Breast epithelium (tissue), 4 donors: ENCODE measurements around the gene DCLRE1C. TPM values are rescaled to one million over a fixed set of nuclear protein-coding genes. Genes with fewer than 3 reads are reported as not detected.

Experiments
- DNase-seq, 2 donors: peaks; one replicate each; pipeline ENCODE4 v3.0.0-alpha.2; 2019; ENCODE audit warnings: low spot score in 2 of 2
- H3K27ac ChIP-seq, 2 donors: fragments of 200-600 bp; sonication (generic) in 1 of 2; one replicate each; pipeline ENCODE4 v1.5.1; 2016 to 2019; ENCODE audit warnings: mild to moderate bottlenecking in 1 of 2
- H3K27me3 ChIP-seq, 2 donors: fragments of 200-600 bp; sonication (generic) in 1 of 2; one replicate each; pipeline versions ENCODE4 v1.5.1 to v1.6.0; 2017 to 2019; ENCODE audit warnings: control low read depth in 1 of 2, mild to moderate bottlenecking in 1 of 2
- H3K36me3 ChIP-seq: fragments of 200-600 bp; one replicate; pipeline ENCODE4 v1.5.1; 2019
- H3K4me1 ChIP-seq, 2 donors: fragments of 200-600 bp; sonication (generic); one replicate each; pipeline ENCODE4 v1.5.1; 2016 to 2019; ENCODE audit warnings: control low read depth in 1 of 2
- H3K4me3 ChIP-seq, 3 donors: fragments of 200-600 bp; sonication (generic); 1 replicate in 2 of 3; 2 replicates in 1 of 3; pipeline ENCODE4 v1.5.1; 2016 to 2019; ENCODE audit warnings: mild to moderate bottlenecking in 3 of 3, moderate library complexity in 2 of 3
- H3K9me3 ChIP-seq, 2 donors: fragments of 200-600 bp; sonication (generic) in 1 of 2; one replicate each; pipeline ENCODE4 v1.5.1; 2016 to 2019; ENCODE audit warnings: control low read depth in 1 of 2
- CTCF ChIP-seq, 3 donors: fragments of 450-650 bp; IDR thresholded peaks; one replicate each; pipeline ENCODE4 v1.5.1; 2016 to 2017; ENCODE audit warnings: antibody characterized with exemption in 3 of 3, mild to moderate bottlenecking in 3 of 3, moderate library complexity in 3 of 3
- POLR2A ChIP-seq: fragments of 450-650 bp; IDR thresholded peaks from one replicate; pipeline ENCODE4 v1.6.1; 2016; ENCODE audit warnings: antibody characterized with exemption, mild to moderate bottlenecking, moderate library complexity
- POLR2AphosphoS5 ChIP-seq, 3 donors: sonication (generic); formaldehyde crosslinking; IDR thresholded peaks; one replicate each; pipeline ENCODE4 v1.6.1; 2017; ENCODE audit warnings: antibody characterized with exemption in 3 of 3
- intact Hi-C: fragments of 100-400 bp; cut with DNase I; formaldehyde crosslinking; loops from one replicate; pipeline ENCODE4 v1.15.1; 2023; ENCODE audit warnings: low total_unique reads
- total RNA-seq, 3 donors: library from RNA; depleted of rRNA; stranded (reverse); fragments of >200 nt; gene quantifications; one replicate each; pipeline ENCODE4 v1.1.0, GENCODE V29; 2016

DCLRE1C gene
- total RNA-seq, 3 donors from 2014 or later: 8.3 to 21.2 (median 10.8) TPM

GRCh38 chr10:14860791-14861190 is 93.1 kb downstream of the DCLRE1C start:
- Histone ChIP-seq H3K9me3 (no peaks in the 10 kb centered on the region), H3K4me1 (no peaks in the 10 kb centered on the region), H3K27ac (no peak overlapping the region), H3K36me3 (no peaks in the 10 kb centered on the region), H3K4me3 (no peak overlapping the region), H3K27me3 (no peaks in the 10 kb centered on the region)
- intact Hi-C loops: no loop called here
- TF ChIP-seq POLR2AphosphoS5 (IDR thresholded peaks at IDR 0.05): no peak
- no peak for TF ChIP-seq CTCF (IDR thresholded peaks at IDR 0.05)
- no peak for TF ChIP-seq POLR2A
- DNase-seq: no peak

GRCh38 chr10:14859775-14860174 is 94.1 kb downstream of the DCLRE1C start:
- H3K36me3 ChIP-seq: no peaks in the 10 kb centered on the region

GRCh38 chr10:14859043-14859442 is 94.9 kb downstream of the DCLRE1C start:
- intact Hi-C loops: no loop called here
- Histone ChIP-seq H3K9me3 (no peaks in the 10 kb centered on the region), H3K27me3 (no peaks in the 10 kb centered on the region), H3K4me3 (no peak overlapping the region), H3K4me1 (no peaks in the 10 kb centered on the region), H3K27ac (no peak overlapping the region), H3K36me3 (no peaks in the 10 kb centered on the region)
- TF ChIP-seq CTCF (IDR thresholded peaks at IDR 0.05): no peak
- no peak for TF ChIP-seq POLR2A
- no peak for TF ChIP-seq POLR2AphosphoS5 (IDR thresholded peaks at IDR 0.05)
- no peak for DNase-seq

More at GRCh38 chr10:14859775-14860174, 94.1 kb downstream of the DCLRE1C start:
- Histone ChIP-seq H3K27ac (no peak overlapping the region), H3K4me1 (no peaks in the 10 kb centered on the region), H3K4me3 (no peak overlapping the region), H3K9me3 (no peaks in the 10 kb centered on the region), H3K27me3 (no peaks in the 10 kb centered on the region)
- TF ChIP-seq POLR2A (no peak), POLR2AphosphoS5 (IDR thresholded peaks at IDR 0.05) (no peak), CTCF (IDR thresholded peaks at IDR 0.05) (no peak)
- intact Hi-C loops: no loop called here
- no peak for DNase-seq

GRCh38 chr10:14858338-14858960 is 95.4 kb downstream of the DCLRE1C start:
- Histone ChIP-seq H3K36me3 (no peaks in the 10 kb centered on the region), H3K4me1 (no peaks in the 10 kb centered on the region), H3K4me3 (no peak overlapping the region), H3K27me3 (no peaks in the 10 kb centered on the region), H3K27ac (no peak overlapping the region), H3K9me3 (no peaks in the 10 kb centered on the region)
- DNase-seq: no peak
- TF ChIP-seq POLR2A (no peak), POLR2AphosphoS5 (IDR thresholded peaks at IDR 0.05) (no peak), CTCF (IDR thresholded peaks at IDR 0.05) (no peak)
- intact Hi-C loops: no loop called here

- no peak for TF ChIP-seq POLR2AphosphoS5 (IDR thresholded peaks at IDR 0.05)
- no peak for TF ChIP-seq POLR2A
- TF ChIP-seq CTCF (IDR thresholded peaks at IDR 0.05): no peak
- no peaks in the 10 kb centered on the region for H3K27me3 ChIP-seq
- H3K27ac ChIP-seq: no peak overlapping the region
- no peaks in the 10 kb centered on the region for H3K36me3 ChIP-seq
- intact Hi-C loops: no loop called here
- H3K9me3 ChIP-seq: no peaks in the 10 kb centered on the region
- H3K4me3 ChIP-seq: no peak overlapping the region
- no peak for DNase-seq
- no peaks in the 10 kb centered on the region for H3K4me1 ChIP-seq
Observed at GRCh38 chr10:14855453-14855852, 98.4 kb downstream of the DCLRE1C start.
